Stimulated activated CD4-positive, alpha-beta T cell treated with anti-CD3 and anti-CD28 coated beads, Interleukin-12 subunit alpha, Interleukin-12 subunit beta, amount 100 ng/mL, for 48 hours (primary cell): ENCODE results near the gene CAMKV.
"Not testable (repeated sequence)": the region's sequence is repeated elsewhere in the genome, so short reads cannot be mapped to it uniquely, and the experiment has no call there.

ENCODE experiments used
- DNase-seq, 3 donors: peaks; one replicate each; pipeline ENCODE4 v3.0.0-alpha.2; 2020; ENCODE audit warnings: low read depth in 2 of 3, low spot score in 1 of 3

Gene CAMKV

GRCh38 chr3:49856181-49857005 lies 13.3 kb downstream of the CAMKV start, which contains the start of gene TRAIP:
Gene TRAIP, minus strand, starts transcription at chr3:49856564. Its CDS starts 111 bp downstream, at chr3:49856453.
- peak; percentile 90 to 95 (median 92) for DNase-seq

- no peak for DNase-seq
Measured at GRCh38 chr3:49855662-49856061, 14.0 kb downstream of the CAMKV start.

- DNase-seq = no peak
Measured at GRCh38 chr3:49845694-49846093, 24.0 kb downstream of the CAMKV start.

- no peak for DNase-seq
Measured at GRCh38 chr3:49844464-49845183, 25.1 kb downstream of the CAMKV start.

DNA sequence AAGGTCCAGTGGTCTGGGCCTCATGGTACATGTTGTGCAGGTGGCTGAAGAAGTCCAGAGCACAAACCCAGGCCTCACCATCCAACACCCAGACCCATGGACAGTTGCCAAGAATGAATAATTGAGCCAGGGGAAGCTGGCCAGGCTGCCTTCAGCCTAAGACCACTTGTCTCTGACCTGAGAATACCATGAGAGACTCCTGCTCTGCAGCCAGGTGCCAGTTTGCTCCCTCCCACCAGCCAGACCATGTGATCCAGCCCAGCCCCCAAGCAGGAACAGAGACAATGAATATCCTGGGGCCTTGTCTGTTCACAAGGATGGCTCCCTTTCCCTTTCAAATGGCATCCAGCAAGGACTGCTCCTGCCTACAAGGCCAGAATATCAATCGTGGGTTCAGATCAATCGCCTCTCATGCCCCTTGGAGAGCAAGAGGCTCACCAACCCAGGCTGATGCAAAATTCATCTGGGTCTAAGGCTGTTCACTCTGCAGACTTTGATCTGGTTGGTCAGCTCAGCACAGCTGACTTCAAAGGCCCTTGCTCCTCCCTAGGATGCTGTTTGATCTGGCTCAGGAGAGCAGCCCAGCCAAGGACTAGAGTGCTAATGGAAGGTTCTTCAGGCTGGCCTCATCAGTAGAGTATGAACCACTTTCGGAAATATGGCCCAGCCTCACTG lies 26.7 kb downstream of the CAMKV start:
- DNase-seq = no peak

GRCh38 chr3:49841806-49842205 lies 27.9 kb downstream of the CAMKV start:
- no peak for DNase-seq

DNA sequence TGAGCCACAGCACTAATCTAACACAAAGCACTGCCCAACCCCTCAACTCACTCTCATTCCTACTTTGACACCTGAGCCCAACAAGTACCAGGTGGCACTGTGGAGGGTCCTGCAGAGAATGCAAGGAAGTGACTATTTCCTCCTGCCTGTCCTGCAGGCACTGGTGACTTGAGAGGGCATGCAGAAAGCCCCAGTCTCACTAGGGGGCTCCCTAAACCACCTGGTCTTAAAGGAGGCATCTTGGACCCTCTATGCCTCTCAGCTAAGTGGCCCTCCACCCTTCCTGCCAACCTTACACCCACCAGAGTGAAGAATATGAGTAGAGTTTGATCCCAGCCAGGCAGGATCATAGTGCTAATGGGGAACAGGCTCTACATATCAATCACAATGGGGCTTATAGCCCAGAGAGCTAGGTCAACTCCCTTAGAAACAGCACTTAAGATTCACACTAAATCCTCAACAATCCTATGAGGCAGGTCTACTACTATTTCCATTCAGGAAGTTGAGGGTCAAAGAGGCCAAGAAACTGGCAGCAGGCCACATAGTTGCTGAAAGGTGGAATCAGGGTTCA lies 28.5 kb downstream of the CAMKV start:
- DNase-seq = no peak

GRCh38 chr3:49840388-49840787 lies 29.3 kb downstream of the CAMKV start:
- DNase-seq = no peak

DNA sequence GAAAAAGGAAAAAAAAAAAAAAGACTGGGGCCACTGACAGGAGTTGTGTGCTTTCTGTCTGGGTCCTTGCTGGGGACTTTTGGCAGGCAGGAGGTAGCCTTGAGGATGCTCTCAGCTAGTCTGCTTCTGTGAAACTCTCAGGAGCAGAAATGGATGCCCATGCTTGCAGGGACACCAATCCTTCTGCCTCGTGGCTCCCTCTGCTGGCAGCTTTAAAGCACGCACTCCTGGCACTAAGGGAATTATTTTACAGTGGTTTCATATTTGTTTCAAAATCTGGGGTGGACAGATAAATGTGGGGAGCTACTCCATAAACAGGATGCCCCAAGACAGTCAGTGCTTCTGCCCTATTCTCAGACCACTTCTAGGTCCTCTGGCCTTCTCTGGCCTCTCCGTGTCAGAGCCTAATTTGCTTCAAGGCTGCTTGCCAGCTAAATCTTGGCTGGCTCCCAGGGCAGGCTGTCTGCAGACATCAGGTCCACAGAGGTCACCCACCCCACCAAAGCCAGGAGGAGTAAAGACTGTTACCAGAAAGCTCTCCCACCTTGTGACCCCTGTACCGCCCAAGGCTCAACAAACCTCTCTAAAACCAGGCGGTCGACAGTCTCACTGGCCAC lies 30.4 kb downstream of the CAMKV start:
- peak; percentile 55 to 73 (median 59) for DNase-seq

- DNase-seq = no peak
Measured at GRCh38 chr3:49831341-49831740, 38.4 kb downstream of the CAMKV start.

- DNase-seq = no peak
Measured at GRCh38 chr3:49826016-49826415, 43.7 kb downstream of the CAMKV start.

GRCh38 chr3:49823131-49823530 lies 46.6 kb downstream of the CAMKV start:
- not testable (repeated sequence) for DNase-seq

DNA sequence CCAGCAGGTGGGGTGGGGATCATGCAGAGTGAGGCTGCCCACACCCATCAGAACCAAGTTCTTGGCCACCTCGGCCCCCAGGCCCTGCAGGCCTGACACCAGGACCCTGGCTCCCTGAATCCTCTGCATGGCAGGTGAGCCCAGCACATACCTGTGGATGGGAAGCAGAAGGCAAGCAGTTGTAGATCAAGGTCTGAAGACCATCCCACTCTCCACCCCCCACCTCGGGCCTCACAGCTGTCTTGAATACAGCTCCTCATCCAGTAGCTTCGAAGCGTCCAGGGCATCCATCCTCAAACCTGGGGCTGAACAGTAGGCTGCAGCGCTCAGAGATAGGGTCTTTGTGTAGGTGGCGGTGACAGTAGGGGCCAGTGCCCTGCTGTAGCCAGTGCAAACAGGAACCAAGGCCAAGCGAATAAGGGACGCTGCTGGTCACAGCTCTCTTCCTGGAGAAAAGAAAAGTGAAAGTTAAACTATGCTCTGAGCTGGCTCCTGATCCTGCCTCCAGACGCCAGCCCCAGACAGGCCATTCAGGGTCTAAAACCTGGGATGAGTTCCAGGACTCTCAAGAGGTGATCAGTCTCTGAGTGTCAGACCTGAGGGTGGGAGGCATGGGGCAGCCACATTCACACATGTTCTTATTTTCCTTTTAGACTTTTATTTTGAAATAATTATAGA lies 56.1 kb downstream of the CAMKV start, which contains the start of gene UBA7:
Gene UBA7 (minus strand): TSS at position 457 of the 678 bp plus-strand sequence. CDS start 166 bp downstream, at position 291.
- peak in 2 of 3 donors; percentile 24 to 35 for DNase-seq

GRCh38 chr3:49812916-49813496 lies 56.7 kb downstream of the CAMKV start:
- DNase-seq = no peak
